Right atrium auricular region (tissue), 2 donors: Measurements from ENCODE around the gene ARFIP1. TPM values are rescaled to one million over a fixed set of nuclear protein-coding genes. Genes with fewer than 3 reads are reported as not detected.

ENCODE experiments used
- DNase-seq: peaks from one replicate; pipeline ENCODE4 v3.0.0-alpha.2; 2019; ENCODE audit warnings: low spot score
- H3K27ac ChIP-seq, 2 donors: fragments of 200-600 bp; sonication (generic); 1 replicate in 1 of 2; 2 replicates in 1 of 2; pipeline ENCODE4 v1.5.1; 2016 to 2019
- H3K27me3 ChIP-seq, 2 donors: fragments of 200-600 bp; sonication (generic); one replicate each; pipeline versions ENCODE4 v1.5.1 to v1.6.0; 2017 to 2019
- H3K36me3 ChIP-seq: fragments of 200-600 bp; sonication (generic); one replicate; pipeline ENCODE4 v1.5.1; 2016
- H3K4me1 ChIP-seq, 2 donors: fragments of 200-600 bp; sonication (generic); one replicate each; pipeline versions ENCODE4 v1.5.1 to v1.6.0; 2017 to 2019
- H3K4me3 ChIP-seq, 2 donors: fragments of 200-600 bp; sonication (generic); 1 replicate in 1 of 2; 2 replicates in 1 of 2; pipeline ENCODE4 v1.5.1; 2017 to 2019; ENCODE audit warnings: mild to moderate bottlenecking in 1 of 2, moderate library complexity in 1 of 2
- H3K9me3 ChIP-seq, 2 donors: fragments of 200-600 bp; sonication (generic); one replicate each; pipeline ENCODE4 v1.5.1; 2019
- total RNA-seq, 2 donors: library from RNA; depleted of rRNA; stranded (reverse); fragments of >200 nt; gene quantifications; one replicate each; pipeline ENCODE4 v1.1.0, GENCODE V29; 2016
- TF ChIP-seq, protein P1 (sequence below), 2 donors: fragments of 200-600 bp; sonication (generic); IDR thresholded peaks; one replicate each; pipeline ENCODE4 v1.5.1; 2019; ENCODE audit warnings: antibody characterized with exemption in 2 of 2

The ARFIP1 gene
- total RNA-seq, 2 donors from 2014 or later, result 10.9 to 12.4 TPM

DNA sequence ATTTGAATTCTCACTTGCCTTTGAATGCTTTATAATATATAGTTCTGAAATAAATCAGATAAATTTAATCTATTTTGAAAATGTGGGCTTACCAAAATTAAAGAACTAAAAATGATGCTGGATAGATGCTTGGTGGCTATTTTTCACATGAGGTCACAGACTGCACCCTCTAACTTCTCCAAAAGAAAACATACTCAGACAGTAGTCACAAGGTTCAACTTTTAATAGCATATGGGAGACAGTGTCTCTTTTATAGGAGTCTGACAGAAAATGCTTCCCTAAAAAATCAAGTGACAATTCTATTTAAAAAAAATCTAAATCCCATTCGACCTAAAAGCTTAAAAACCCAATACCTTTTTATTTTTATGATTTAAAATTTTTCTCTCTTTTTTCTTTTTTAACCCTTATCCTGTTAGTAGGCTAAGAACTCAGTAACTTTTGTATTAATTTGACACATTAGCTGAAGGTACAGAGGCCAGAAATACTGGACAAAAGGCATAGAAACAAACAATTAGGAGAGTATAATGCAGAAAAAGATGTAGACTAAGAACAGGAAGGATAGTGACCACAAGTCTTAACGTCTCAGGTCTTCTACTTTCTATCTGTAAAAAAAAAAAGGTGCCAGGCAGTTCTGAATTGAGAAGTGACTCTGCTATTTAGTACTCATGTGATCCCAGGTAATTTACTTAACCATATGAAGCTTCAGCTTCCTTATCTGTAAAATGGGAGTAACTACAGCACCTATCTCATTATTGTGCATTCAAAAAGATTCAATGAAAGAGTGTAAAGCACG, 7.8 kb upstream of the ARFIP1 start:
- Histone ChIP-seq H3K27me3 (no peaks in the 10 kb centered on the region), H3K36me3 (no peaks in the 10 kb centered on the region), H3K4me3 (no peak overlapping the region), H3K9me3 (no peaks in the 10 kb centered on the region), H3K4me1 (no peaks in the 10 kb centered on the region), H3K27ac (no peak overlapping the region)
- TF ChIP-seq, protein P1, sequence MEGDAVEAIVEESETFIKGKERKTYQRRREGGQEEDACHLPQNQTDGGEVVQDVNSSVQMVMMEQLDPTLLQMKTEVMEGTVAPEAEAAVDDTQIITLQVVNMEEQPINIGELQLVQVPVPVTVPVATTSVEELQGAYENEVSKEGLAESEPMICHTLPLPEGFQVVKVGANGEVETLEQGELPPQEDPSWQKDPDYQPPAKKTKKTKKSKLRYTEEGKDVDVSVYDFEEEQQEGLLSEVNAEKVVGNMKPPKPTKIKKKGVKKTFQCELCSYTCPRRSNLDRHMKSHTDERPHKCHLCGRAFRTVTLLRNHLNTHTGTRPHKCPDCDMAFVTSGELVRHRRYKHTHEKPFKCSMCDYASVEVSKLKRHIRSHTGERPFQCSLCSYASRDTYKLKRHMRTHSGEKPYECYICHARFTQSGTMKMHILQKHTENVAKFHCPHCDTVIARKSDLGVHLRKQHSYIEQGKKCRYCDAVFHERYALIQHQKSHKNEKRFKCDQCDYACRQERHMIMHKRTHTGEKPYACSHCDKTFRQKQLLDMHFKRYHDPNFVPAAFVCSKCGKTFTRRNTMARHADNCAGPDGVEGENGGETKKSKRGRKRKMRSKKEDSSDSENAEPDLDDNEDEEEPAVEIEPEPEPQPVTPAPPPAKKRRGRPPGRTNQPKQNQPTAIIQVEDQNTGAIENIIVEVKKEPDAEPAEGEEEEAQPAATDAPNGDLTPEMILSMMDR (IDR thresholded peaks at IDR 0.05), result no peak
- DNase-seq, result no peak

DNA sequence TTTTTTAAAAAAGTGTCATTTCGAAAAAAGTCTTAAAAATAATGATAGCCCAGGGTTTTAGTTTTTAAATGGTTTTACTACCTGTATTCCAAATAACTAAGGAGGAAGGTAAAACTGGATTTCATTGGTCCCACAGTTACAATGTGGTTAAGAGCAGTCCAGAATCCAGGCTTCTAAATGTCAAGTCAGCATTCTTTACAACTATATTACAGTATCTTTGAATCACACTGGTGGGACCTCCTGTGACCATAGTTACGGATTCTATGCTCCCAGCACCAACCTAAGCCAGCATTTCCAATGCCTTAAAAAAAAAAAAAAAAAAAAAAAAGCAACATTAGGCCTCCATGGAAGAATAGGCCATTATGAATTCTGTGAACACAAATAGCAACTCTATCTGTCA, 6.4 kb upstream of the ARFIP1 start:
- Histone ChIP-seq H3K36me3 (no peaks in the 10 kb centered on the region), H3K27ac (no peak overlapping the region), H3K4me1 (no peaks in the 10 kb centered on the region), H3K27me3 (no peaks in the 10 kb centered on the region), H3K4me3 (no peak overlapping the region), H3K9me3 (no peaks in the 10 kb centered on the region)
- TF ChIP-seq, protein P1 (IDR thresholded peaks at IDR 0.05), result no peak
- DNase-seq, result no peak

DNA sequence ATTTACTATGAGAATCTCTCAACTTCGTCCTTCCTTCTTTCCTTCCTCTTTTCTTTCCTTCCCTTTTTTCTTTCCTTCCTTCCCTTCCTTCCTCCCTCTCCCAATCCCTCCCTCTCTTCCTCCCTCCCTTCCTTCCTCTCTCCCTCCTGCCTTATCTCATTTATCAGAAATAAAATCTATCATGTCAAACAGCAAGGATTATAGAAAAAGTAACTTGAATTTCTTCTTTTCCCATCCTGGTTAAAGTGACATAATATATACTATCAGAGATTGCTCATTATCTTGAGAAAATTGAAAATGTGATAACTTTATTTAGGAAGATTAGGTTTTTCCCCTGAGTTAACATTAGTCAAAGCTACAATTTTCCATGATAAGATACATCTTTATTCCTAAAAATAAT, 5.8 kb upstream of the ARFIP1 start:
- TF ChIP-seq, protein P1 (IDR thresholded peaks at IDR 0.05), result no peak
- Histone ChIP-seq H3K4me1 (no peaks in the 10 kb centered on the region), H3K27ac (no peak overlapping the region)

DNA sequence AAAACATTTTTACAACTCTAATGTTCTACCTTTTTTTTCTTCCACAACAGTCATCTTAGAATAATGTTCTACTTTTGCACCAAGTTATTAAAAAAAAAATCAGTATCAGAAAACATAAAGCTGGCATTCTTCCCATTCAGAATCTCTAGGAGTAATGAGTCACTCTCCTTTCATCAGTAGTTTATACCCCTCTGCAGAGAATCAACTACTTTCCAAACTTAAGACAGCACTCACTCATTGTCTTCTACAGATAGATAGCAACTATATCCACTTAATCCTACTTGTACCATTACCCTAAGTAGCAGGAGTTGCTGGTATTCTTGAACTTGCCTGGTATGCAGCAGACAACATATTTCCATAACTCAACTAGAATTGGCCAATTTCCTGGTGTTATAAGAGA, 3.4 kb upstream of the ARFIP1 start:
- H3K4me1 ChIP-seq, result peaks cover 0 to 12% of the 10 kb centered on the region in 2 donors

More for the DNA sequence above, 5.8 kb upstream of the ARFIP1 start:
- Histone ChIP-seq H3K27me3 (no peaks in the 10 kb centered on the region), H3K36me3 (no peaks in the 10 kb centered on the region), H3K4me3 (no peak overlapping the region), H3K9me3 (no peaks in the 10 kb centered on the region)
- DNase-seq, result no peak

DNA sequence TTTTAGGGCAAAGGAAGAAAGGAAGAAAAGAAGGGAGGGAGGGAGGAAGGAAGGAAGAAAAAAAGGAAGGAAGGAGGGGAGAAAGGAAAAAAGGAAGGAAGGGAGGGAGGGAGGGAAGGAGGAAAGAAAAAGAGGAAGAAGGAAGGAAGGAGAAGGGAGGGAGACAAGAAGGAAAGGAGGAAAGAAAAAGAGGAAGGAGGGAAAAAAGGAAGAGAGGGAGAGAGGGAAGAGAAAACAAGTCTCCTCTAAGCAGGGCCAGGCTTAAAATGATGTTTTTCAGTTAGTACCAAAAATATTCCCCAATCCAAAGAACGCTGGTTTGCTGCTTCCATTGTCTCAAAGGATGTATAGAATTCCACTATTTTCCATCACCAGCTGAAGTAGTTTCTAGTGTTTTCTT, 2.3 kb upstream of the ARFIP1 start:
- DNase-seq, result no peak
- H3K27me3 ChIP-seq, result no peaks in the 10 kb centered on the region
- no peaks in the 10 kb centered on the region for H3K9me3 ChIP-seq
- H3K27ac ChIP-seq, result no peak overlapping the region
- no peaks in the 10 kb centered on the region for H3K36me3 ChIP-seq
- no peak overlapping the region for H3K4me3 ChIP-seq
- TF ChIP-seq, protein P1 (IDR thresholded peaks at IDR 0.05), result no peak
- H3K4me1 ChIP-seq, result peaks cover 0 to 17% of the 10 kb centered on the region in 2 donors

More for the DNA sequence above, 3.4 kb upstream of the ARFIP1 start:
- TF ChIP-seq, protein P1 (IDR thresholded peaks at IDR 0.05), result no peak
- no peaks in the 10 kb centered on the region for H3K27me3 ChIP-seq
- H3K27ac ChIP-seq, result no peak overlapping the region
- H3K36me3 ChIP-seq, result no peaks in the 10 kb centered on the region
- no peak for DNase-seq
- H3K9me3 ChIP-seq, result no peaks in the 10 kb centered on the region
- no peak overlapping the region for H3K4me3 ChIP-seq
